Choroid plexus epithelial cell (primary cell): ENCODE measurements around the gene TAF1B.

Experiments
- DNase-seq: peaks from one replicate; pipeline ENCODE4 v3.0.0-alpha.2; 2010; ENCODE audit warnings: low read depth
- H3K4me3 ChIP-seq: 2 replicates; pipeline ENCODE4 v1.5.1; 2011; ENCODE audit warnings: low read depth, mild to moderate bottlenecking, control low read depth, low read length, moderate library complexity
- CTCF ChIP-seq: conservative IDR thresholded peaks from 2 replicates; pipeline ENCODE4 v1.5.1; 2011; ENCODE audit warnings: low read depth, mild to moderate bottlenecking, control low read depth, inconsistent platforms, low read length, moderate library complexity

Gene TAF1B

GRCh38 chr2:9867881-9868280, 24.6 kb downstream of the TAF1B start:
- DNase-seq: no peak
- no peak for TF ChIP-seq CTCF
- no peak overlapping the region for H3K4me3 ChIP-seq

- TF ChIP-seq CTCF: no peak
- DNase-seq: no peak
- H3K4me3 ChIP-seq: no peak overlapping the region
Observed at GRCh38 chr2:9873337-9873736, 30.1 kb downstream of the TAF1B start.

- H3K4me3 ChIP-seq: no peak overlapping the region
- DNase-seq: no peak
- no peak for TF ChIP-seq CTCF
Observed at GRCh38 chr2:9877026-9877425, 33.8 kb downstream of the TAF1B start.

GRCh38 chr2:9877726-9878125, 34.5 kb downstream of the TAF1B start:
- H3K4me3 ChIP-seq: no peak overlapping the region
- no peak for DNase-seq
- TF ChIP-seq CTCF: no peak

- H3K4me3 ChIP-seq: no peak overlapping the region
- TF ChIP-seq CTCF: no peak
- DNase-seq: no peak
Observed at GRCh38 chr2:9879455-9880194, 36.4 kb downstream of the TAF1B start.

GRCh38 chr2:9883897-9884296, 40.6 kb downstream of the TAF1B start:
- H3K4me3 ChIP-seq: no peak overlapping the region
- no peak for DNase-seq
- TF ChIP-seq CTCF: no peak

GRCh38 chr2:9884436-9884835, 41.2 kb downstream of the TAF1B start:
- no peak for DNase-seq
- no peak overlapping the region for H3K4me3 ChIP-seq
- no peak for TF ChIP-seq CTCF
